Smooth muscle cell (in vitro differentiated cells): ENCODE measurements around the gene TM2D3. TPM values are rescaled to one million over a fixed set of nuclear protein-coding genes. Genes with fewer than 3 reads are reported as not detected.

Experiments used
- DNase-seq: peaks from one replicate; lab custom pipeline; 2025; ENCODE audit not compliant: unreplicated experiment; lab: John Stamatoyannopoulos, UW
- H2AFZ ChIP-seq: fragments of 200-600 bp; sonication (generic); 2 replicates; pipeline ENCODE4 v1.6.0; 2016; ENCODE audit warnings: antibody characterized with exemption, low read depth, mild to moderate bottlenecking
- H3F3A ChIP-seq: fragments of 200-600 bp; sonication (generic); 2 replicates; pipeline ENCODE4 v1.6.0; 2017; ENCODE audit warnings: antibody characterized with exemption, low read depth
- H3K27ac ChIP-seq: fragments of 200-600 bp; sonication (generic); 2 replicates; pipeline ENCODE4 v1.5.1; 2016; ENCODE audit warnings: low read depth, mild to moderate bottlenecking
- H3K27me3 ChIP-seq: fragments of 200-600 bp; sonication (generic); 2 replicates; pipeline ENCODE4 v1.6.1; 2016; ENCODE audit warnings: low read depth, mild to moderate bottlenecking
- H3K36me3 ChIP-seq: fragments of 200-600 bp; sonication (generic); 2 replicates; pipeline ENCODE4 v1.5.1; 2016; ENCODE audit warnings: low read depth
- H3K4me1 ChIP-seq: fragments of 200-600 bp; sonication (generic); 2 replicates; pipeline ENCODE4 v1.5.1; 2016; ENCODE audit warnings: low read depth
- H3K4me2 ChIP-seq: fragments of 200-600 bp; sonication (generic); 2 replicates; pipeline ENCODE4 v1.6.0; 2016; ENCODE audit warnings: mild to moderate bottlenecking
- H3K4me3 ChIP-seq: fragments of 200-600 bp; sonication (generic); 2 replicates; pipeline ENCODE4 v1.5.1; 2016; ENCODE audit warnings: mild to moderate bottlenecking
- H3K79me2 ChIP-seq: fragments of 200-600 bp; sonication (generic); 2 replicates; pipeline ENCODE4 v1.6.0; 2016; ENCODE audit warnings: low read depth, mild to moderate bottlenecking
- H3K9ac ChIP-seq: fragments of 200-600 bp; sonication (generic); 2 replicates; pipeline ENCODE4 v1.6.0; 2016; ENCODE audit warnings: low read depth
- H3K9me3 ChIP-seq: fragments of 200-600 bp; sonication (generic); replicated peaks from 2 replicates; pipeline ENCODE4 v1.5.1; 2016; ENCODE audit warnings: low read depth
- H4K20me1 ChIP-seq: fragments of 200-600 bp; sonication (generic); 2 replicates; pipeline ENCODE4 v1.6.0; 2016; ENCODE audit warnings: low read depth
- CTCF ChIP-seq: fragments of 200-600 bp; sonication (generic); IDR thresholded peaks from 2 replicates; pipeline ENCODE4 v1.5.1; 2017; ENCODE audit warnings: borderline replicate concordance, mild to moderate bottlenecking, antibody characterized with exemption; ENCODE audit not compliant: insufficient read depth, poor library complexity, severe bottlenecking
- WGBS: methylation state at CpG from one replicate; pipeline ENCODE4 v1.1.7; 2016; ENCODE audit warnings: low lambda C conversion rate; 5-methylcytosine and 5-hydroxymethylcytosine counted together
- polyA plus RNA-seq: library from polyadenylated mRNA; unstranded; fragments of >200 nt; fragmentation: Nextera tagmentation; extraction: Ambion mirVana; gene quantifications from 2 replicates; pipeline ENCODE4 v1.2.1, GENCODE V29; 2016
- total RNA-seq: library from RNA; depleted of rRNA; stranded (reverse); fragments of >200 nt; gene quantifications from 2 replicates; pipeline ENCODE4 v1.2.3, GENCODE V29; 2014

Gene TM2D3
- total and polyA plus RNA-seq, 2 experiments from 2014 or later: 47.2 to 60.3 TPM

- H2AFZ ChIP-seq: no peak overlapping the region
- H3K27ac ChIP-seq: no peak overlapping the region
- no peak for DNase-seq
- no peaks in the 10 kb centered on the region for H3K9me3 ChIP-seq
- no peak overlapping the region for H3K4me2 ChIP-seq
- no peak for TF ChIP-seq CTCF
- H3K4me1 ChIP-seq: no peaks in the 10 kb centered on the region
- no peaks in the 10 kb centered on the region for H3K27me3 ChIP-seq
- no peak overlapping the region for H3K4me3 ChIP-seq
- no peak overlapping the region for H3K9ac ChIP-seq
- no peaks in the 10 kb centered on the region for H3K79me2 ChIP-seq
- 90% methylated on average over 23 of the region's 23 CpGs for WGBS
- no peaks in the 10 kb centered on the region for H3K36me3 ChIP-seq
- H3F3A ChIP-seq: no peaks in the 10 kb centered on the region
- no peaks in the 10 kb centered on the region for H4K20me1 ChIP-seq
Observed at GRCh38 chr15:101609742-101610610, 42.2 kb downstream of the TM2D3 start.

- Histone ChIP-seq H3K4me2 (no peak overlapping the region), H3K79me2 (no peaks in the 10 kb centered on the region), H3K4me1 (no peaks in the 10 kb centered on the region), H3K27ac (no peak overlapping the region), H4K20me1 (no peaks in the 10 kb centered on the region), H3F3A (no peaks in the 10 kb centered on the region), H3K4me3 (no peak overlapping the region), H3K9me3 (no peaks in the 10 kb centered on the region), H2AFZ (no peak overlapping the region), H3K27me3 (no peaks in the 10 kb centered on the region), H3K9ac (no peak overlapping the region), H3K36me3 (no peaks in the 10 kb centered on the region)
- DNase-seq: no peak
- no peak for TF ChIP-seq CTCF
- WGBS: 92% methylated on average over 9 of the region's 9 CpGs
Observed at GRCh38 chr15:101608201-101608600, 44.0 kb downstream of the TM2D3 start.

GRCh38 chr15:101607108-101607507 lies 45.1 kb downstream of the TM2D3 start:
- 85% methylated on average over 2 of the region's 2 CpGs for WGBS
- no peak for TF ChIP-seq CTCF
- DNase-seq: no peak

More at GRCh38 chr15:101607108-101607507, 45.1 kb downstream of the TM2D3 start:
- Histone ChIP-seq H3K9ac (no peak overlapping the region), H3K27me3 (no peaks in the 10 kb centered on the region), H3K4me1 (no peaks in the 10 kb centered on the region), H4K20me1 (no peaks in the 10 kb centered on the region), H3F3A (no peaks in the 10 kb centered on the region), H2AFZ (no peak overlapping the region), H3K36me3 (no peaks in the 10 kb centered on the region), H3K27ac (no peak overlapping the region), H3K4me3 (no peak overlapping the region), H3K4me2 (no peak overlapping the region), H3K79me2 (no peaks in the 10 kb centered on the region), H3K9me3 (no peaks in the 10 kb centered on the region)
